Tibial nerve (tissue), 3 donors: ENCODE data around the gene NDUFS1.

Source experiments
- POLR2A ChIP-seq, 2 donors: fragments of 450-650 bp; IDR thresholded peaks; one replicate each; pipeline ENCODE4 v1.6.1; 2017; ENCODE audit warnings: antibody characterized with exemption in 2 of 2, mild to moderate bottlenecking in 2 of 2, moderate library complexity in 2 of 2
- TF ChIP-seq, protein P1 (sequence below), 5 experiments: fragments of 200-600 bp in 3 of 5; fragments of 450-650 bp in 2 of 5; sonication (generic) in 3 of 5; IDR thresholded peaks; one replicate each; pipeline ENCODE4 v1.5.1; 2016 to 2019; ENCODE audit warnings: antibody characterized with exemption in 5 of 5, mild to moderate bottlenecking in 3 of 5, moderate library complexity in 2 of 5

- TF ChIP-seq, protein P1, sequence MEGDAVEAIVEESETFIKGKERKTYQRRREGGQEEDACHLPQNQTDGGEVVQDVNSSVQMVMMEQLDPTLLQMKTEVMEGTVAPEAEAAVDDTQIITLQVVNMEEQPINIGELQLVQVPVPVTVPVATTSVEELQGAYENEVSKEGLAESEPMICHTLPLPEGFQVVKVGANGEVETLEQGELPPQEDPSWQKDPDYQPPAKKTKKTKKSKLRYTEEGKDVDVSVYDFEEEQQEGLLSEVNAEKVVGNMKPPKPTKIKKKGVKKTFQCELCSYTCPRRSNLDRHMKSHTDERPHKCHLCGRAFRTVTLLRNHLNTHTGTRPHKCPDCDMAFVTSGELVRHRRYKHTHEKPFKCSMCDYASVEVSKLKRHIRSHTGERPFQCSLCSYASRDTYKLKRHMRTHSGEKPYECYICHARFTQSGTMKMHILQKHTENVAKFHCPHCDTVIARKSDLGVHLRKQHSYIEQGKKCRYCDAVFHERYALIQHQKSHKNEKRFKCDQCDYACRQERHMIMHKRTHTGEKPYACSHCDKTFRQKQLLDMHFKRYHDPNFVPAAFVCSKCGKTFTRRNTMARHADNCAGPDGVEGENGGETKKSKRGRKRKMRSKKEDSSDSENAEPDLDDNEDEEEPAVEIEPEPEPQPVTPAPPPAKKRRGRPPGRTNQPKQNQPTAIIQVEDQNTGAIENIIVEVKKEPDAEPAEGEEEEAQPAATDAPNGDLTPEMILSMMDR (IDR thresholded peaks at IDR 0.05), result no peak
- no peak for TF ChIP-seq POLR2A (IDR thresholded peaks at IDR 0.05)
These were observed 14.9 kb downstream of the NDUFS1 start for GRCh38 chr2:206144383-206144782.
